Tibial nerve (tissue), 4 donors: ENCODE data around the gene MAOB. TPM values are rescaled to one million over a fixed set of nuclear protein-coding genes. Genes with fewer than 3 reads are reported as not detected.

Experiments
- DNase-seq, 2 donors: peaks; one replicate each; pipeline ENCODE4 v3.0.0-alpha.2; 2019; ENCODE audit warnings: low spot score in 2 of 2
- H3K27ac ChIP-seq, 4 donors: fragments of 200-600 bp; sonication (generic) in 3 of 4; one replicate each; pipeline ENCODE4 v1.5.1; 2017 to 2019; ENCODE audit warnings: mild to moderate bottlenecking in 1 of 4
- H3K27me3 ChIP-seq, 2 donors: fragments of 200-600 bp; sonication (generic) in 1 of 2; one replicate each; pipeline versions ENCODE4 v1.5.1 to v1.6.0; 2017 to 2019
- H3K36me3 ChIP-seq, 3 donors: fragments of 200-600 bp; sonication (generic); one replicate each; pipeline ENCODE4 v1.5.1; 2018 to 2019
- H3K4me1 ChIP-seq, 4 donors: fragments of 200-600 bp; sonication (generic) in 3 of 4; one replicate each; pipeline ENCODE4 v1.5.1; 2017 to 2019
- H3K4me3 ChIP-seq, 4 donors: fragments of 200-600 bp; sonication (generic) in 3 of 4; one replicate each; pipeline ENCODE4 v1.5.1; 2017 to 2019; ENCODE audit warnings: mild to moderate bottlenecking in 1 of 4, moderate library complexity in 1 of 4
- H3K9me3 ChIP-seq, 4 donors: fragments of 200-600 bp; sonication (generic) in 3 of 4; one replicate each; pipeline ENCODE4 v1.5.1; 2017 to 2019
- CTCF ChIP-seq, 5 experiments: fragments of 200-600 bp in 3 of 5; fragments of 450-650 bp in 2 of 5; sonication (generic) in 3 of 5; IDR thresholded peaks; one replicate each; pipeline ENCODE4 v1.5.1; 2016 to 2019; ENCODE audit warnings: antibody characterized with exemption in 5 of 5, mild to moderate bottlenecking in 3 of 5, moderate library complexity in 2 of 5
- EP300 ChIP-seq, 2 donors: sonication (generic); formaldehyde crosslinking; IDR thresholded peaks; one replicate each; pipeline ENCODE4 v1.6.1; 2017; ENCODE audit warnings: antibody characterized with exemption in 2 of 2, mild to moderate bottlenecking in 1 of 2
- POLR2A ChIP-seq, 2 donors: fragments of 450-650 bp; IDR thresholded peaks; one replicate each; pipeline ENCODE4 v1.6.1; 2017; ENCODE audit warnings: antibody characterized with exemption in 2 of 2, mild to moderate bottlenecking in 2 of 2, moderate library complexity in 2 of 2
- WGBS, 2 donors: methylation state at CpG; one replicate each; pipeline ENCODE4 v1.1.5; 2018; 5-methylcytosine and 5-hydroxymethylcytosine counted together
- total RNA-seq, 4 donors: library from RNA; depleted of rRNA; stranded (reverse); fragments of >200 nt; gene quantifications; one replicate each; pipeline ENCODE4 v1.1.0, GENCODE V29; 2016

Gene MAOB
- total RNA-seq, 4 donors from 2014 or later = 8.8 to 35.1 (median 22.8) TPM

- H3K36me3 ChIP-seq = no peaks in the 10 kb centered on the region
- no peak overlapping the region for H3K4me3 ChIP-seq
- peaks cover 0 to 12% (median 0%) of the 10 kb centered on the region in 4 donors for H3K4me1 ChIP-seq
- no peaks in the 10 kb centered on the region for H3K27me3 ChIP-seq
- no peak overlapping the region for H3K27ac ChIP-seq
- no peak for DNase-seq
- no peak for TF ChIP-seq CTCF (IDR thresholded peaks at IDR 0.05)
- TF ChIP-seq EP300 (IDR thresholded peaks at IDR 0.05) = no peak
- TF ChIP-seq POLR2A (IDR thresholded peaks at IDR 0.05) = no peak
- H3K9me3 ChIP-seq = peaks cover 0 to 5% (median 2%) of the 10 kb centered on the region in 4 donors
- 32 to 40% methylated on average over 6 of the region's 6 CpGs for WGBS, 2 donors
Observed at GRCh38 chrX:43868791-43869190, 13.5 kb downstream of the MAOB start.

- H3K27me3 ChIP-seq = no peaks in the 10 kb centered on the region
- H3K9me3 ChIP-seq = no peaks in the 10 kb centered on the region
- 87 to 93% methylated on average over 4 of the region's 4 CpGs for WGBS, 2 donors
- TF ChIP-seq CTCF (IDR thresholded peaks at IDR 0.05) (no peak), POLR2A (IDR thresholded peaks at IDR 0.05) (no peak), EP300 (IDR thresholded peaks at IDR 0.05) (no peak)
- H3K27ac ChIP-seq = no peak overlapping the region
- H3K4me1 ChIP-seq = peaks cover 0 to 12% (median 0%) of the 10 kb centered on the region in 4 donors
- DNase-seq = no peak
- H3K36me3 ChIP-seq = no peaks in the 10 kb centered on the region
- H3K4me3 ChIP-seq = no peak overlapping the region
Observed at GRCh38 chrX:43866423-43866822, 15.8 kb downstream of the MAOB start.

GRCh38 chrX:43865791-43866190 lies 16.5 kb downstream of the MAOB start:
- H3K36me3 ChIP-seq = no peaks in the 10 kb centered on the region
- TF ChIP-seq CTCF (IDR thresholded peaks at IDR 0.05) = no peak
- no peak for TF ChIP-seq EP300 (IDR thresholded peaks at IDR 0.05)
- no peak for TF ChIP-seq POLR2A (IDR thresholded peaks at IDR 0.05)
- H3K4me3 ChIP-seq = no peak overlapping the region
- H3K4me1 ChIP-seq = peaks cover 0 to 12% (median 0%) of the 10 kb centered on the region in 4 donors
- 74 to 97% methylated on average over 5 of the region's 5 CpGs for WGBS, 2 donors
- H3K9me3 ChIP-seq = no peaks in the 10 kb centered on the region
- DNase-seq = no peak
- H3K27ac ChIP-seq = no peak overlapping the region
- no peaks in the 10 kb centered on the region for H3K27me3 ChIP-seq

GRCh38 chrX:43862434-43862833 lies 19.8 kb downstream of the MAOB start:
- TF ChIP-seq CTCF (IDR thresholded peaks at IDR 0.05) (no peak), POLR2A (IDR thresholded peaks at IDR 0.05) (no peak), EP300 (IDR thresholded peaks at IDR 0.05) (no peak)
- no peak for DNase-seq
- Histone ChIP-seq H3K4me1 (no peaks in the 10 kb centered on the region), H3K4me3 (no peak overlapping the region), H3K36me3 (no peaks in the 10 kb centered on the region), H3K9me3 (no peaks in the 10 kb centered on the region), H3K27ac (no peak overlapping the region), H3K27me3 (no peaks in the 10 kb centered on the region)
- WGBS, 2 donors = 92 to 95% methylated on average over 1 of the region's 1 CpG

- 61 to 79% methylated on average over 4 of the region's 4 CpGs for WGBS, 2 donors
Observed at GRCh38 chrX:43861750-43862149, 20.5 kb downstream of the MAOB start.

More at GRCh38 chrX:43861750-43862149, 20.5 kb downstream of the MAOB start:
- Histone ChIP-seq H3K4me1 (no peaks in the 10 kb centered on the region), H3K27ac (no peak overlapping the region), H3K9me3 (no peaks in the 10 kb centered on the region), H3K36me3 (no peaks in the 10 kb centered on the region), H3K4me3 (no peak overlapping the region), H3K27me3 (no peaks in the 10 kb centered on the region)
- DNase-seq = no peak
- TF ChIP-seq EP300 (IDR thresholded peaks at IDR 0.05) (no peak), POLR2A (IDR thresholded peaks at IDR 0.05) (no peak), CTCF (IDR thresholded peaks at IDR 0.05) (no peak)
